ENCODE results near the gene LRGUK.

LRGUK gene

GRCh38 chr7:134085311-134085710, 41.8 kb upstream of the LRGUK start:
- DNase-seq (ENCODE audit: low read depth, low spot score) = no peak
- H3K9me3 ChIP-seq (ENCODE audit: insufficient read depth, low read length) = peaks cover 27% of the 10 kb centered on the region
- no peak overlapping the region for H3K4me3 ChIP-seq (ENCODE audit: insufficient read length, low read depth)
- no peak for TF ChIP-seq ZNF274 (IDR thresholded peaks at IDR 0.05; ENCODE audit: low read depth, low read length)
- TF ChIP-seq YY1 (IDR thresholded peaks at IDR 0.05; ENCODE audit: insufficient read depth, insufficient read length) = no peak
- no peak for TF ChIP-seq SUZ12 (IDR thresholded peaks at IDR 0.05; ENCODE audit: extremely low read depth, insufficient read depth, insufficient read length)
- H3K4me1 ChIP-seq (ENCODE audit: insufficient read depth, insufficient read length) = no peaks in the 10 kb centered on the region
- no peaks in the 10 kb centered on the region for H3K27me3 ChIP-seq (ENCODE audit: insufficient read depth, insufficient read length)
- H3K9ac ChIP-seq (ENCODE audit: insufficient read length, low read depth) = no peak overlapping the region
- H3K36me3 ChIP-seq (ENCODE audit: insufficient read depth, insufficient read length, low read length) = no peaks in the 10 kb centered on the region

- Histone ChIP-seq H3K4me3 (ENCODE audit: insufficient read length, low read depth) (no peak overlapping the region), H3K9me3 (ENCODE audit: insufficient read depth, low read length) (peaks cover 33% of the 10 kb centered on the region), H3K9ac (ENCODE audit: insufficient read length, low read depth) (no peak overlapping the region), H3K4me1 (ENCODE audit: insufficient read depth, insufficient read length) (no peaks in the 10 kb centered on the region), H3K36me3 (ENCODE audit: insufficient read depth, insufficient read length, low read length) (no peaks in the 10 kb centered on the region), H3K27me3 (ENCODE audit: insufficient read depth, insufficient read length) (no peaks in the 10 kb centered on the region)
- TF ChIP-seq SUZ12 (IDR thresholded peaks at IDR 0.05; ENCODE audit: extremely low read depth, insufficient read depth, insufficient read length) = no peak
- no peak for TF ChIP-seq ZNF274 (IDR thresholded peaks at IDR 0.05; ENCODE audit: low read depth, low read length)
- no peak for TF ChIP-seq YY1 (IDR thresholded peaks at IDR 0.05; ENCODE audit: insufficient read depth, insufficient read length)
- DNase-seq (ENCODE audit: low read depth, low spot score) = no peak
Observed at GRCh38 chr7:134086998-134087735, 40.0 kb upstream of the LRGUK start.

- Histone ChIP-seq H3K9me3 (ENCODE audit: insufficient read depth, low read length) (peaks cover 33% of the 10 kb centered on the region), H3K4me1 (ENCODE audit: insufficient read depth, insufficient read length) (no peaks in the 10 kb centered on the region), H3K4me3 (ENCODE audit: insufficient read length, low read depth) (no peak overlapping the region), H3K27me3 (ENCODE audit: insufficient read depth, insufficient read length) (no peaks in the 10 kb centered on the region), H3K9ac (ENCODE audit: insufficient read length, low read depth) (no peak overlapping the region), H3K36me3 (ENCODE audit: insufficient read depth, insufficient read length, low read length) (no peaks in the 10 kb centered on the region)
- TF ChIP-seq YY1 (IDR thresholded peaks at IDR 0.05; ENCODE audit: insufficient read depth, insufficient read length) = no peak
- TF ChIP-seq SUZ12 (IDR thresholded peaks at IDR 0.05; ENCODE audit: extremely low read depth, insufficient read depth, insufficient read length) = no peak
- no peak for TF ChIP-seq ZNF274 (IDR thresholded peaks at IDR 0.05; ENCODE audit: low read depth, low read length)
- no peak for DNase-seq (ENCODE audit: low read depth, low spot score)
Observed at GRCh38 chr7:134088199-134088598, 38.9 kb upstream of the LRGUK start.

- Histone ChIP-seq H3K36me3 (ENCODE audit: insufficient read depth, insufficient read length, low read length) (no peaks in the 10 kb centered on the region), H3K4me3 (ENCODE audit: insufficient read length, low read depth) (no peak overlapping the region), H3K27me3 (ENCODE audit: insufficient read depth, insufficient read length) (no peaks in the 10 kb centered on the region), H3K9ac (ENCODE audit: insufficient read length, low read depth) (no peak overlapping the region), H3K4me1 (ENCODE audit: insufficient read depth, insufficient read length) (no peaks in the 10 kb centered on the region), H3K9me3 (ENCODE audit: insufficient read depth, low read length) (peaks cover 33% of the 10 kb centered on the region)
- TF ChIP-seq ZNF274 (IDR thresholded peaks at IDR 0.05; ENCODE audit: low read depth, low read length) (no peak), SUZ12 (IDR thresholded peaks at IDR 0.05; ENCODE audit: extremely low read depth, insufficient read depth, insufficient read length) (no peak), YY1 (IDR thresholded peaks at IDR 0.05; ENCODE audit: insufficient read depth, insufficient read length) (no peak)
- DNase-seq (ENCODE audit: low read depth, low spot score) = no peak
Observed at GRCh38 chr7:134089446-134089845, 37.7 kb upstream of the LRGUK start.

GRCh38 chr7:134098072-134098471, 29.1 kb upstream of the LRGUK start:
- no peak overlapping the region for H3K4me3 ChIP-seq (ENCODE audit: insufficient read length, low read depth)
- H3K27me3 ChIP-seq (ENCODE audit: insufficient read depth, insufficient read length) = no peaks in the 10 kb centered on the region
- H3K9ac ChIP-seq (ENCODE audit: insufficient read length, low read depth) = no peak overlapping the region
- no peaks in the 10 kb centered on the region for H3K9me3 ChIP-seq (ENCODE audit: insufficient read depth, low read length)
- DNase-seq (ENCODE audit: low read depth, low spot score) = no peak
- TF ChIP-seq ZNF274 (IDR thresholded peaks at IDR 0.05; ENCODE audit: low read depth, low read length) (no peak), SUZ12 (IDR thresholded peaks at IDR 0.05; ENCODE audit: extremely low read depth, insufficient read depth, insufficient read length) (no peak), YY1 (IDR thresholded peaks at IDR 0.05; ENCODE audit: insufficient read depth, insufficient read length) (no peak)
- H3K4me1 ChIP-seq (ENCODE audit: insufficient read depth, insufficient read length) = no peaks in the 10 kb centered on the region
- H3K36me3 ChIP-seq (ENCODE audit: insufficient read depth, insufficient read length, low read length) = no peaks in the 10 kb centered on the region

- Histone ChIP-seq H3K9me3 (ENCODE audit: insufficient read depth, low read length) (no peaks in the 10 kb centered on the region), H3K4me1 (ENCODE audit: insufficient read depth, insufficient read length) (no peaks in the 10 kb centered on the region), H3K9ac (ENCODE audit: insufficient read length, low read depth) (no peak overlapping the region), H3K27me3 (ENCODE audit: insufficient read depth, insufficient read length) (no peaks in the 10 kb centered on the region), H3K36me3 (ENCODE audit: insufficient read depth, insufficient read length, low read length) (no peaks in the 10 kb centered on the region), H3K4me3 (ENCODE audit: insufficient read length, low read depth) (no peak overlapping the region)
- DNase-seq (ENCODE audit: low read depth, low spot score) = no peak
- TF ChIP-seq SUZ12 (IDR thresholded peaks at IDR 0.05; ENCODE audit: extremely low read depth, insufficient read depth, insufficient read length) (no peak), YY1 (IDR thresholded peaks at IDR 0.05; ENCODE audit: insufficient read depth, insufficient read length) (no peak), ZNF274 (IDR thresholded peaks at IDR 0.05; ENCODE audit: low read depth, low read length) (no peak)
Observed at GRCh38 chr7:134101716-134102115, 25.4 kb upstream of the LRGUK start.

- no peaks in the 10 kb centered on the region for H3K9me3 ChIP-seq (ENCODE audit: insufficient read depth, low read length)
- H3K27me3 ChIP-seq (ENCODE audit: insufficient read depth, insufficient read length) = no peaks in the 10 kb centered on the region
- no peaks in the 10 kb centered on the region for H3K4me1 ChIP-seq (ENCODE audit: insufficient read depth, insufficient read length)
- TF ChIP-seq SUZ12 (IDR thresholded peaks at IDR 0.05; ENCODE audit: extremely low read depth, insufficient read depth, insufficient read length) (no peak), ZNF274 (IDR thresholded peaks at IDR 0.05; ENCODE audit: low read depth, low read length) (no peak), YY1 (IDR thresholded peaks at IDR 0.05; ENCODE audit: insufficient read depth, insufficient read length) (no peak)
- no peak for DNase-seq (ENCODE audit: low read depth, low spot score)
- no peaks in the 10 kb centered on the region for H3K36me3 ChIP-seq (ENCODE audit: insufficient read depth, insufficient read length, low read length)
- no peak overlapping the region for H3K4me3 ChIP-seq (ENCODE audit: insufficient read length, low read depth)
- H3K9ac ChIP-seq (ENCODE audit: insufficient read length, low read depth) = no peak overlapping the region
Observed at GRCh38 chr7:134104166-134104565, 23.0 kb upstream of the LRGUK start.

All from NT2/D1 (cell line).